Caco-2 (cell line): ENCODE data around the gene FILIP1. TPM values are rescaled to one million over a fixed set of nuclear protein-coding genes. Genes with fewer than 3 reads are reported as not detected.

ENCODE experiments used
- BruUV-seq: library from RNA; stranded (reverse); fragments of 400-500 nt; replicated peaks from 2 replicates; lab custom pipeline; 2021; lab: Mats Ljungman, UMichigan
- CTCF ChIA-PET: fragments of 300-600 bp; sonication (Branson Sonifier 250); formaldehyde crosslinking; loops from one replicate; lab custom pipeline; 2022; ENCODE audit warnings: antibody characterized with exemption; lab: Charles Lee
- POLR2A ChIA-PET: fragments of 300-600 bp; sonication (Branson Sonifier 250); formaldehyde crosslinking; loops from one replicate; lab custom pipeline; 2022; ENCODE audit warnings: antibody characterized with exemption; lab: Charles Lee
- DNase-seq, 2 experiments: peaks; one replicate each; pipeline versions ENCODE4 v3.0.0 to v3.0.0-alpha.2; 2020 to 2022
- H3K27me3 ChIP-seq: replicated peaks from 2 replicates; pipeline ENCODE4 v1.6.0; 2011; ENCODE audit warnings: low read length; ENCODE audit not compliant: control insufficient read depth, insufficient read depth
- H3K36me3 ChIP-seq: 2 replicates; pipeline ENCODE4 v1.5.1; 2011; ENCODE audit warnings: low read length; ENCODE audit not compliant: control insufficient read depth, insufficient read depth
- H3K4me1 ChIP-seq: fragments of 250-450 bp; sonication (Bioruptor Pico); 2 replicates; pipeline ENCODE4 v1.5.1; 2020; ENCODE audit warnings: mild to moderate bottlenecking
- H3K4me3 ChIP-seq: 2 replicates; pipeline ENCODE4 v1.5.1; 2011; ENCODE audit warnings: low read depth, mild to moderate bottlenecking, control low read depth, low read length
- H3K9me3 ChIP-seq: fragments of 250-450 bp; sonication (Bioruptor Pico); 2 replicates; pipeline ENCODE4 v1.5.1; 2020; ENCODE audit warnings: mild to moderate bottlenecking, moderate library complexity
- H3K27ac Mint-ChIP-seq: one replicate; pipeline ENCODE4 v1.8.0; 2022; ENCODE audit warnings: mixed read lengths; ENCODE audit not compliant: unreplicated experiment
- H3K27me3 Mint-ChIP-seq: one replicate; pipeline ENCODE4 v1.8.0; 2022; ENCODE audit warnings: mixed read lengths; ENCODE audit not compliant: insufficient read depth, unreplicated experiment
- H3K36me3 Mint-ChIP-seq: one replicate; pipeline ENCODE4 v1.8.0; 2022; ENCODE audit warnings: mild to moderate bottlenecking, mixed read lengths; ENCODE audit not compliant: insufficient read depth, unreplicated experiment
- H3K4me1 Mint-ChIP-seq: one replicate; pipeline ENCODE4 v1.8.0; 2022; ENCODE audit warnings: low read depth, mixed read lengths; ENCODE audit not compliant: unreplicated experiment
- H3K4me3 Mint-ChIP-seq: one replicate; pipeline ENCODE4 v1.8.0; 2022; ENCODE audit warnings: mild to moderate bottlenecking, moderate library complexity, mixed read lengths; ENCODE audit not compliant: unreplicated experiment
- H3K9me3 Mint-ChIP-seq: one replicate; pipeline ENCODE4 v1.8.0; 2022; ENCODE audit warnings: mixed read lengths; ENCODE audit not compliant: unreplicated experiment
- CTCF ChIP-seq, 2 experiments: fragments of 200-600 bp in 1 of 2; IDR thresholded peaks; 1 replicate in 1 of 2; 2 replicates in 1 of 2; pipeline versions ENCODE4 v1.5.1 to v1.8.0; 2011 to 2022; ENCODE audit warnings: antibody characterized with exemption in 1 of 2, control low read depth in 1 of 2, inconsistent platforms in 1 of 2, low read depth in 1 of 2, low read length in 1 of 2, mild to moderate bottlenecking in 1 of 2, moderate library complexity in 1 of 2; ENCODE audit not compliant: insufficient read depth in 1 of 2, severe bottlenecking in 1 of 2, unreplicated experiment in 1 of 2
- intact Hi-C: fragments of 100-400 bp; cut with micrococcal nuclease; formaldehyde crosslinking; loops from one replicate; pipeline ENCODE4 v1.10.0; 2022; ENCODE audit not compliant: unreplicated experiment
- total RNA-seq: library from RNA; stranded (reverse); gene quantifications from 2 replicates; pipeline ENCODE4 v1.2.3, GENCODE V29; 2022

FILIP1 gene
- total RNA-seq, 1 experiment from 2014 or later = 0.07 TPM

GRCh38 chr6:75480425-75480824, 13.2 kb downstream of the FILIP1 start:
- TF ChIP-seq CTCF (IDR thresholded peaks at IDR 0.05; ENCODE audit: insufficient read depth in 1 of 2, low read depth in 1 of 2, low read length in 1 of 2, severe bottlenecking in 1 of 2, unreplicated experiment in 1 of 2) = no peak
- CTCF ChIA-PET = no interaction called here
- H3K27ac Mint-ChIP-seq = no peak overlapping the region
- H3K4me3 Mint-ChIP-seq = no peak overlapping the region
- BruUV-seq = no TSS peak
- H3K4me1 Mint-ChIP-seq = no peaks in the 10 kb centered on the region
- H3K4me1 ChIP-seq = no peaks in the 10 kb centered on the region
- intact Hi-C loops = no loop called here
- no peaks in the 10 kb centered on the region for H3K9me3 ChIP-seq
- H3K36me3 Mint-ChIP-seq = no peaks in the 10 kb centered on the region
- peaks cover 7% of the 10 kb centered on the region for H3K27me3 Mint-ChIP-seq
- no peak overlapping the region for H3K4me3 ChIP-seq
- H3K9me3 Mint-ChIP-seq = no peaks in the 10 kb centered on the region
- DNase-seq = no peak
- POLR2A ChIA-PET = no interaction called here
- H3K36me3 ChIP-seq = no peaks in the 10 kb centered on the region
- no peaks in the 10 kb centered on the region for H3K27me3 ChIP-seq

GRCh38 chr6:75479712-75480111, 13.9 kb downstream of the FILIP1 start:
- H3K9me3 Mint-ChIP-seq = no peaks in the 10 kb centered on the region
- H3K9me3 ChIP-seq = no peaks in the 10 kb centered on the region
- DNase-seq = no peak
- H3K36me3 Mint-ChIP-seq = no peaks in the 10 kb centered on the region
- TF ChIP-seq CTCF (IDR thresholded peaks at IDR 0.05; ENCODE audit: insufficient read depth in 1 of 2, low read depth in 1 of 2, low read length in 1 of 2, severe bottlenecking in 1 of 2, unreplicated experiment in 1 of 2) = no peak
- no peaks in the 10 kb centered on the region for H3K4me1 Mint-ChIP-seq
- no TSS peak for BruUV-seq
- ChIA-PET POLR2A (no interaction called here), CTCF (no interaction called here)
- no peak overlapping the region for H3K27ac Mint-ChIP-seq
- no peaks in the 10 kb centered on the region for H3K4me1 ChIP-seq
- no peaks in the 10 kb centered on the region for H3K27me3 ChIP-seq
- H3K4me3 Mint-ChIP-seq = no peak overlapping the region
- intact Hi-C loops = no loop called here
- peaks cover 7% of the 10 kb centered on the region for H3K27me3 Mint-ChIP-seq
- H3K36me3 ChIP-seq = no peaks in the 10 kb centered on the region
- no peak overlapping the region for H3K4me3 ChIP-seq

- intact Hi-C loops = no loop called here
- ChIA-PET CTCF (no interaction called here), POLR2A (no interaction called here)
- Mint-ChIP-seq H3K27me3 (peaks cover 7% of the 10 kb centered on the region), H3K27ac (no peak overlapping the region), H3K4me1 (no peaks in the 10 kb centered on the region), H3K36me3 (no peaks in the 10 kb centered on the region), H3K4me3 (no peak overlapping the region), H3K9me3 (no peaks in the 10 kb centered on the region)
- Histone ChIP-seq H3K4me3 (no peak overlapping the region), H3K4me1 (no peaks in the 10 kb centered on the region), H3K27me3 (no peaks in the 10 kb centered on the region), H3K9me3 (no peaks in the 10 kb centered on the region), H3K36me3 (no peaks in the 10 kb centered on the region)
- no TSS peak for BruUV-seq
- DNase-seq = no peak
- no peak for TF ChIP-seq CTCF (IDR thresholded peaks at IDR 0.05; ENCODE audit: insufficient read depth in 1 of 2, low read depth in 1 of 2, low read length in 1 of 2, severe bottlenecking in 1 of 2, unreplicated experiment in 1 of 2)
These were observed 14.7 kb downstream of the FILIP1 start for GRCh38 chr6:75478929-75479328.
